Stomach smooth muscle (tissue), 2 donors: ENCODE measurements around the gene PKMYT1.

Experiments
- H3K27ac ChIP-seq: one replicate; pipeline ENCODE4 v1.7.0; 2013; ENCODE audit warnings: mild to moderate bottlenecking, low read length, inconsistent platforms
- H3K27me3 ChIP-seq, 2 donors: one replicate each; pipeline ENCODE4 v1.7.0; 2013; ENCODE audit warnings: low read length in 2 of 2; ENCODE audit not compliant: insufficient read depth in 2 of 2, control insufficient read depth in 1 of 2
- H3K36me3 ChIP-seq, 2 donors: one replicate each; pipeline ENCODE4 v1.7.0; 2013; ENCODE audit warnings: low read length in 2 of 2; ENCODE audit not compliant: control insufficient read depth in 2 of 2, insufficient read depth in 2 of 2
- H3K4me1 ChIP-seq: one replicate; pipeline ENCODE4 v1.7.0; 2013; ENCODE audit warnings: low read length; ENCODE audit not compliant: control insufficient read depth, insufficient read depth
- H3K4me3 ChIP-seq, 2 donors: one replicate each; pipeline ENCODE4 v1.7.0; 2013; ENCODE audit warnings: low read length in 2 of 2
- H3K9ac ChIP-seq, 2 donors: one replicate each; pipeline ENCODE4 v1.7.0; 2013; ENCODE audit warnings: low read length in 2 of 2, mild to moderate bottlenecking in 1 of 2
- H3K9me3 ChIP-seq, 2 donors: one replicate each; pipeline ENCODE4 v1.7.0; 2013; ENCODE audit warnings: low read length in 2 of 2; ENCODE audit not compliant: control insufficient read depth in 2 of 2
- donor health status: healthy.
- donor health status: Pancreatic carcinoma.

Gene PKMYT1

DNA sequence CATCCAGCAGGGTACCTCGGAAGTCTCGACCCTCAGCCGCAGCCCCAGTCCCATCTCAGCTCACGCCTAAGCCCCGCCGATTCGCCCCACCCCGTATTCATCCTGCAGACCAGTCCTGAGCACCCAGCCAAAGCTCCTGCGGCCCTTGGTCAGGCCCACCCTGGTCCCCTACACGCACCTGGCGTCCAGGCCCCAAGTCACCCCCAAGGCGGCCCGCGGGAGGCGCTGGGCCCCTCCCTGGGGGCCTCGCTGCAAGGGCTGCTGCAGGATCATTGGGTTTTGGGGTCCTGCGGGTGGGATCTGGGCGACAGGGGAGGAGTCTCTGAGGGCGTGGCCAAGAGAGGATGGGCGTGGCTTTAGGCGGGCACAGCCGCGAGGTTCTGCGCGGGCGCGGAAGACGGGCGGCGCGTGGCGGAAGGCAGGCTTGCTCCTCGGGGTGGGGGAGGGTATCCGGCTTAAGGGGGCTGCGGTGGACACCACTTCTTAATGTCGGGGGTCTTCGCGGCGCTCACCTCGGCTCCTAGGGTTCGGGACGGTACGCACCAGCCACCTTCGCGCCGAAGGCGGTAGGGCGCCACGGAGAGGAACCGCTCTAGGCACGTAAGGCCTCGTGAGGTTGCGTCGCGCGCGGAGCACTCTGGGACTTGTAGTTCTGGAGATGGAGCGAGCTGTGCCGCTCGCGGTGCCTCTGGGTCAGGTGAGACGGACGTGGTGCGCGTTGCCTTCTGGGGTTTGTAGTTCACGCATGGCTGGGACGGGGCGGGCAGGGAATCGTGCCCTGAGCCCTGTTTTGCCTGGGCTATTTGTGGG is 43.6 kb upstream of the PKMYT1 start, which contains the start of the genes HCFC1R1 and THOC6:
Gene HCFC1R1, minus strand, starts transcription at position 274 of the 810 bp plus-strand sequence. Its CDS starts 1 bp downstream, at position 273.
Gene THOC6, plus strand, starts transcription at position 367 of the 810 bp plus-strand sequence. Its CDS starts 292 bp downstream, at position 659.
- H3K27ac ChIP-seq, result peak within 1 kb of the TSS; percentile 93
- peaks cover 1 to 4% of the 10 kb centered on the region in 2 donors for H3K27me3 ChIP-seq
- peaks cover 46% of the 10 kb centered on the region for H3K4me1 ChIP-seq
- peak within 1 kb of the TSS; percentile 84 to 99 for H3K9ac ChIP-seq
- peak within 1 kb of the TSS; percentile 79 to 89 for H3K4me3 ChIP-seq
- peaks cover 9 to 11% of the 10 kb centered on the region in 2 donors for H3K36me3 ChIP-seq
- H3K9me3 ChIP-seq, result no peaks in the 10 kb centered on the region

DNA sequence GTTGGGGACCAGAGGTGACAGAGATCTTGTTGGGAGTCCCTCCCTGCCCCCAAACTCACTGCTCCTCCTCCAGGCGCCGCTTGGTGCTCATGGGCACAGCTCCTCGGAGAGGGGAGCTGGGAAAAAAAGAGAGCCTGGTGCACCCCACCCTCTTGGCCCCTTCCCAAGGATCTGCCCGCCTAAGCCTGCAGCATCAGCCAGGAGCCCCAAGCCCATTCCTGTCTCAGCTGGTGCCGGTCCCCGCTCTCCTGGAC is 43.1 kb upstream of the PKMYT1 start:
- Histone ChIP-seq H3K4me1 (peaks cover 41% of the 10 kb centered on the region), H3K9ac (peak overlapping the region; percentile 84 to 99), H3K36me3 (peaks cover 9 to 11% of the 10 kb centered on the region in 2 donors)

DNA sequence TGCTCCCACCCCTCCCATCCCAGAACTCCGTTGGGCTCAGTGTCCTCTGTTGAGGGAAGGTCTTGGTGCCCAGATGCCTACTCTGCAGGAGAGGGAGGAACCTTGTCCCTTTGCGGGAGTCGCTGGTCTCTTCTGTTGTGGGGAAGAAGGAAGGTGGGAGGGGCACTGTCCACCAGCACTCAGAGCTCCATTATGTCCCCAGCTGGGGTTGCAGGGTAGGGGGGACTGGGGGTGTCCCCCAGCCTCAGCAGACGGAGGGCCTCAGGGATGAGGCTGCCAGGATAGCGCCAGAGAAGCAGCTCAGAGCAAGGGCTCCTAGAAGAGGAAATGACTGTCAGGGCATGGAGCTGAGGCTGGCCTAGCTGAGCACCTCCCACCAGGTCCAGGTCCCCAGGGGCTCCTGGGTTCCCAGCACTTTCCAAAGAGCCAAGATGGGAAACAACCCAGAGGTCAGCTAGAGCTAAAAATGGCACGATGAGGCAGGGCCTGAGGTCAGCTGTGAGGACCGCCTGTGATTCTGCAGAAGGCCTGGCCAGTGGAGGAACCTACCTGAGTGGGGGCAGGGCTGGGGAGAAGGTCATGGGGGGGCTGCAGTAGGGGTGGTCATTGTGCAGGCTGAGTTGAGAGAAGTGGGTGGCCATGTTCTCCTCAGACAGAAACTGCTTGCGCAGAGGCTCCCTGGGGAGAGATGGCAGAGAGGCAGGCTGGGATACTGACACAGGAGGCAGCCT is 42.6 kb upstream of the PKMYT1 start:
- Histone ChIP-seq H3K4me3 (peak overlapping the region; percentile 79 to 89), H3K9me3 (no peaks in the 10 kb centered on the region), H3K27me3 (peaks cover 9% of the 10 kb centered on the region in 2 donors), H3K4me1 (peaks cover 40% of the 10 kb centered on the region), H3K27ac (peak overlapping the region; percentile 93), H3K9ac (peak overlapping the region; percentile 84 to 99), H3K36me3 (peaks cover 9 to 11% of the 10 kb centered on the region in 2 donors)

More for the DNA sequence above, 43.1 kb upstream of the PKMYT1 start:
- Histone ChIP-seq H3K4me3 (peak overlapping the region; percentile 79 to 89), H3K9me3 (no peaks in the 10 kb centered on the region), H3K27ac (peak overlapping the region; percentile 93), H3K27me3 (peaks cover 4 to 6% of the 10 kb centered on the region in 2 donors)

DNA sequence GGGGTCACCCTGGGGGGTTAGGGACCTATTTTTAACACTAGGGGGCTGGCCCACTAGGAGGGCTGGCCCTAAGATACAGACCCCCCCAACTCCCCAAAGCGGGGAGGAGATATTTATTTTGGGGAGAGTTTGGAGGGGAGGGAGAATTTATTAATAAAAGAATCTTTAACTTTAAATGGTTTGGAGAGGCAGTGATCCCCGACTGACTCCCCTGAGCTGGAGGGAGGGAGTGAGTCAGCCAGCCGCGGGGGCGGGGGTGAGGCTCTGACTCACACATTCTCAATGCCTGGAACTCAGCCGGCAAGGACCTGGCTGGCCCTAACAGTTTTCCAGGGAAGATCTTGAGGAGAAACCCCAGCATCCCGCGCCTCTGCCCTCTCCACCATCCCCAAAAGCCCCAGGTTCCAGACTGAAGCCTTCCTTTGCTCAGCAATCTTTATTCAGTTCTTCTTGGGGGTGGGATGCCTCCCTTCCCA is 42.0 kb upstream of the PKMYT1 start:
- peaks cover 9 to 11% of the 10 kb centered on the region in 2 donors for H3K36me3 ChIP-seq
- peaks cover 40% of the 10 kb centered on the region for H3K4me1 ChIP-seq
- H3K9me3 ChIP-seq, result no peaks in the 10 kb centered on the region
- peak overlapping the region; percentile 93 for H3K27ac ChIP-seq
- peaks cover 12 to 15% of the 10 kb centered on the region in 2 donors for H3K27me3 ChIP-seq
- peak overlapping the region; percentile 89 to 96 for H3K4me3 ChIP-seq
- H3K9ac ChIP-seq, result peak overlapping the region; percentile 64 to 99

DNA sequence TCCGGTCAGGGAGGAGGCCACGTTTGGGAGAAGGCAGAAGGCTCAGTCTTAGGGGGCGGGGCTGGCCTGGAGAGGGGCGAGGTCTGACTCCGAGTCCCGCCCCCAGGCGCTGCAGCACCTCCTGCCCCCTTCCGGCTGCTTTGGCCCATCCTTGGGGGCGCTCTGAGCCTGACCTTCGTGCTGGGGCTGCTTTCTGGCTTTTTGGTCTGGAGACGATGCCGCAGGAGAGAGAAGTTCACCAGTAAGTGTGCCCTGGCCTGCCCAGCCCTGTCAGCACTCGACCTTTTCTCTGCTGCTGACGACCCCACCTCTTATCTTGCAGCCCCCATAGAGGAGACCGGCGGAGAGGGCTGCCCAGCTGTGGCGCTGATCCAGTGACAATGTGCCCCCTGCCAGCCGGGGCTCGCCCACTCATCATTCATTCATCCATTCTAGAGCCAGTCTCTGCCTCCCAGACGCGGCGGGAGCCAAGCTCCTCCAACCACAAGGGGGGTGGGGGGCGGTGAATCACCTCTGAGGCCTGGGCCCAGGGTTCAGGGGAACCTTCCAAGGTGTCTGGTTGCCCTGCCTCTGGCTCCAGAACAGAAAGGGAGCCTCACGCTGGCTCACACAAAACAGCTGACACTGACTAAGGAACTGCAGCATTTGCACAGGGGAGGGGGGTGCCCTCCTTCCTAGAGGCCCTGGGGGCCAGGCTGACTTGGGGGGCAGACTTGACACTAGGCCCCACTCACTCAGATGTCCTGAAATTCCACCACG is 41.4 kb upstream of the PKMYT1 start:
- H3K4me1 ChIP-seq, result peaks cover 40% of the 10 kb centered on the region

DNA sequence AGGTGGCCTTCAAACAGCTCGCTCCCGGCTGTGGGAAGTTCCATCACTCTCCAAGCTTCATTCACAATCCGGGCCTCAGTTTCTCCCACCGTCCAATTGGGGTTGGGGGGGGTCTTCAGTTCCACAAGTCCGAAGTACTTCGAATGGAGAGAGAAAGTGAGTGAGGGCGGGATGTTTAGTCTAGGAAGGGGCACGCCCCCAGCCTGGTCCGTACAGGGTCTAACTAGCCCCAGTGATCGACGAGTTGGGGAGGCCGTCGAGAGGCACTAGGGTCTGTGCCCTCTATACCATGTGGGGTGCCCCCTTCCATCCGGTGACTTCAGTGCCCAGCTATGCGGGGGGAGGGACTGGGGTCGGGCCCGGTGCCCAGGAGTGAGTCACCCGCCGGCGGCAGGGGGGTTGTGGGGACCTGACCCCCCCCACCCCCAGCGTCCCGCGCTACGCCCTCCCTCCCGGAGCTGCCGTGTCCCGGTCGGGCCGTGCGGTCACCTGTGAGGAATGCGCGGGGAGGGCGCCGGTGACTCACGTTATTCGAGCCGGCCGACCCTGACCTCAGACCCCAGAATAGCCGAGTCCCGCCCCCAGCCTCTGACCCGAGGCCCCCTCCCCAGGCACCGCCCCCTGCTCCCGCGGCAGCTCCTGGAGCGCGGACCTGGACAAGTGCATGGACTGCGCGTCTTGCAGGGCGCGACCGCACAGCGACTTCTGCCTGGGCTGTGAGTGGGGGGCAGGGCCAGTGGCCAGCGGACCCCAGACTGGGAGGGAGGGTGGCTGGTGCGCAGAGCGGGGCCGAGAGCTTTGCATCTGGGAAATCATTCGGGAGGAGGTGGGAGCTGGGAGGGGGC is 40.6 kb upstream of the PKMYT1 start:
- peaks cover 15 to 18% of the 10 kb centered on the region in 2 donors for H3K27me3 ChIP-seq
- peak overlapping the region; percentile 93 for H3K27ac ChIP-seq
- H3K4me1 ChIP-seq, result peaks cover 40% of the 10 kb centered on the region
- H3K9ac ChIP-seq, result peak overlapping the region; percentile 74 to 99
- H3K9me3 ChIP-seq, result no peaks in the 10 kb centered on the region
- peak overlapping the region; percentile 89 to 96 for H3K4me3 ChIP-seq
- H3K36me3 ChIP-seq, result no peaks in the 10 kb centered on the region

More for the DNA sequence above, 41.4 kb upstream of the PKMYT1 start:
- H3K27ac ChIP-seq, result peak overlapping the region; percentile 93
- no peaks in the 10 kb centered on the region for H3K9me3 ChIP-seq
- peak overlapping the region; percentile 47 to 99 for H3K9ac ChIP-seq
- H3K36me3 ChIP-seq, result peaks cover 4 to 5% of the 10 kb centered on the region in 2 donors
- H3K27me3 ChIP-seq, result peaks cover 15 to 18% of the 10 kb centered on the region in 2 donors
- peak overlapping the region; percentile 89 to 96 for H3K4me3 ChIP-seq

DNA sequence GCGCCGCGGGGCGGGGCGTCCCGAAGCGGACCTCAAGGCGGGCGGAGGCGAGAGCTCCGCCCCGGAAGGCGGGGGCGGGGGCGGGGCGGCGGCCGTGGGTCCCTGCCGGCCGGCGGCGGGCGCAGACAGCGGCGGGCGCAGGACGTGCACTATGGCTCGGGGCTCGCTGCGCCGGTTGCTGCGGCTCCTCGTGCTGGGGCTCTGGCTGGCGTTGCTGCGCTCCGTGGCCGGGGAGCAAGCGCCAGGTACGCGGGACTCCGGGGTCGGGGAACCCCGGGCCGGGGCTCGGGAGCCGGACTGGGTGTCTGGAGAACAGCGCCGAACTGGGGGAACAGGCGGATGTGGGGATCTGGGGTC is 40.0 kb upstream of the PKMYT1 start, which contains the start of gene TNFRSF12A:
Gene TNFRSF12A, plus strand, starts transcription at position 122 of the 357 bp plus-strand sequence. Its CDS starts 30 bp downstream, at position 152.
- Histone ChIP-seq H3K9me3 (no peaks in the 10 kb centered on the region), H3K27ac (peak within 1 kb of the TSS; percentile 93), H3K4me3 (peak within 1 kb of the TSS; percentile 89 to 96), H3K27me3 (peaks cover 15 to 18% of the 10 kb centered on the region in 2 donors), H3K4me1 (peaks cover 40% of the 10 kb centered on the region), H3K9ac (peak within 1 kb of the TSS; percentile 74 to 99), H3K36me3 (no peaks in the 10 kb centered on the region)

DNA sequence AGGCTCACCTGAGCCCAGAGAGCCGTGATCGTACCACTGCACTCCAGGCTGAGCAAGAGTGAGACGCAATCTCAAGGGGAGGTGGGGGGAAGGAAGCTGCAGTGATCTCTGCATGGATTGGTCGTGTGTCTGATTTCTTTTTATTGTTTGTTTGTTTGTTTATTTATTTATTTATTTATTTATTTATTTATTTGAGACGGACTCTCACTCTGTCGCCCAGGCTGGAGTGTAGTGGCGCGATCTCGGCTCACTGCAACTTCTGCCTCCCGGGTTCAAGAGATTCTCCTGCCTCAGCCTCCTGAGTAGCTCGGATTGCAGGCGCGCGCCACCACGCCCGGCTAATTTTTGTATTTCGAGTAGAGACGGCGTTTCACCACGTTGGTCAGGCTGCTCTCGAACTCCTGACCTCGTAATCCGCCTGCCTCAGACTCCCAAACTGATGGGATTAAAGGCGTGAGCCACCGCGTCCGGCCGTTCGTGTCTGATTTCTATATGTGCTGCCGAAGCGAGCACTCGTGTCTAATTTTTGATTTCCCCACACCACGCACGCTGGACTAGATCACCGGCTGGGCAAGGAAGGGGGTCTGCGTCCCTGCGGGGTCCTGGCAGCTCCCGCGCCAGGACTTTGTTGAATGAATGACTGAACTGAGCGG is 39.5 kb upstream of the PKMYT1 start:
- Histone ChIP-seq H3K9me3 (no peaks in the 10 kb centered on the region), H3K27me3 (peaks cover 15 to 18% of the 10 kb centered on the region in 2 donors), H3K27ac (no peak overlapping the region), H3K9ac (peak overlapping the region in 1 of 2 donors; percentile 29), H3K4me3 (peak overlapping the region; percentile 52 to 89), H3K4me1 (peaks cover 40% of the 10 kb centered on the region), H3K36me3 (no peaks in the 10 kb centered on the region)

DNA sequence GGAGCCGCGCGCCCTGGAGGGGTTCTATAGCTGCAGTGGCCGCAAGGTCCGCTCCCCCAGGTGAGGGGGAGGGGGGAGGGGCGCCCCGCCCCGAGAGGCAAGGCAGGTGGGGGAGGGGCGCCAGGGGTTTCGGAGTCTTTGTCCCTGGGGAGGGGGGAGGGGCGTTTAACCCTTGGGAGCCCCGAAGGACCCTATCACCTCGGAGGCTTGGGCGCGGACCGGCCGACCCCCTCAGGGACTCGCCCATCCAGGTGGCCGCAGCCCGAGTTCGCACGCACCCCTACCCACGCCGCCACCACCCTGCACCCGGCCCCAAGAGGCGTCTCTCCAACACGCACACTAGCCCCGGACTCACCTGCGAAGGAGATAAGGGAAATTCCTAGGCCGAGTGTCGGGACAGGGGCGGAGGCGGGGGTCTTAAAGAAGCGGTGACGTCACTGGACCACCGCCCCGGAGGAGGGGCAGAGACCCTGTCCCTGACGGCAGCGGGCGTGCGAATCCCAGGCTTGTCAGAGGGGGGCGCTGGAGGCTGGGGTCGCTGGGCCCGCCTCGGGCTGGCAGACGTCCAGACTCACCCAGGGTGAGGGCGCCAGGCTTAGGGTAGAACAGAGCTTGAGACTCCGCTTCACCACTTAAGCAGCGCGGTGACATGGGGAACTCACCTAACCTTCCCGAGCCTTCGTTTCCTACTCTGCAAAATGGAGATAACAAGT is 37.7 kb upstream of the PKMYT1 start, which contains the start of gene CLDN6:
Gene CLDN6, minus strand, starts transcription at position 390 of the 713 bp plus-strand sequence. CDS start 2,162 bp downstream, outside the sequence.
- Histone ChIP-seq H3K9me3 (no peaks in the 10 kb centered on the region), H3K27me3 (peaks cover 22 to 33% of the 10 kb centered on the region in 2 donors), H3K4me1 (peaks cover 31% of the 10 kb centered on the region), H3K9ac (no peak within 1 kb of the TSS), H3K27ac (no peak within 1 kb of the TSS), H3K36me3 (no peaks in the 10 kb centered on the region), H3K4me3 (no peak within 1 kb of the TSS)
